Measurements from ENCODE around the gene AEBP2. TPM values are rescaled to one million over a fixed set of nuclear protein-coding genes. Genes with fewer than 3 reads are reported as not detected.

Gene AEBP2
- total RNA-seq, 2 donors from 2014 or later, result 28.3 to 79.6 TPM

DNA sequence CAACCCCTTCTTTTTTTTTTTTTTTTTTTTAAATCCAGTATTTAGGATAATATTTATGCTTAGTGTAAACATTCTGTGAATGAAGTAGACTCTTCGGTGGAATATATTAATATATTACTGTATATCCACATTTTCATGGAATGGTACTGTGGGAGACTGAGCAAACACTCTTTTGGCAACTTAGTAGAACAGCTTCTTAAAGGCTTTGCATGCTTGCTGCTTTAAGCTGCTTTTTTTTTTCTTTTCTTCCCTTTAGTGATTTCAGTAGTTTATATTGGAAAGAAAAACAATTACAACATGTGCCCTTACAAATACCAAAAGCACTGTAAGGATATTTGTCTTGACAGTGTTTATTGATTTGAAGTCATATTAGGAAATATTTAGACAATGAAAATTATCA lies 78.9 kb downstream of the AEBP2 start:
- Histone ChIP-seq H3K27ac (no peak overlapping the region), H3K27me3 (replicated peaks; ENCODE audit: insufficient read depth) (no peaks in the 10 kb centered on the region), H3K36me3 (no peaks in the 10 kb centered on the region), H3K9me3 (no peaks in the 10 kb centered on the region), H3K4me1 (ENCODE audit: control insufficient read depth in 1 of 2, low read depth in 2 of 2) (peaks cover 8 to 53% of the 10 kb centered on the region in 2 donors), H3K4me3 (no peak overlapping the region)
- TF ChIP-seq, protein P1, sequence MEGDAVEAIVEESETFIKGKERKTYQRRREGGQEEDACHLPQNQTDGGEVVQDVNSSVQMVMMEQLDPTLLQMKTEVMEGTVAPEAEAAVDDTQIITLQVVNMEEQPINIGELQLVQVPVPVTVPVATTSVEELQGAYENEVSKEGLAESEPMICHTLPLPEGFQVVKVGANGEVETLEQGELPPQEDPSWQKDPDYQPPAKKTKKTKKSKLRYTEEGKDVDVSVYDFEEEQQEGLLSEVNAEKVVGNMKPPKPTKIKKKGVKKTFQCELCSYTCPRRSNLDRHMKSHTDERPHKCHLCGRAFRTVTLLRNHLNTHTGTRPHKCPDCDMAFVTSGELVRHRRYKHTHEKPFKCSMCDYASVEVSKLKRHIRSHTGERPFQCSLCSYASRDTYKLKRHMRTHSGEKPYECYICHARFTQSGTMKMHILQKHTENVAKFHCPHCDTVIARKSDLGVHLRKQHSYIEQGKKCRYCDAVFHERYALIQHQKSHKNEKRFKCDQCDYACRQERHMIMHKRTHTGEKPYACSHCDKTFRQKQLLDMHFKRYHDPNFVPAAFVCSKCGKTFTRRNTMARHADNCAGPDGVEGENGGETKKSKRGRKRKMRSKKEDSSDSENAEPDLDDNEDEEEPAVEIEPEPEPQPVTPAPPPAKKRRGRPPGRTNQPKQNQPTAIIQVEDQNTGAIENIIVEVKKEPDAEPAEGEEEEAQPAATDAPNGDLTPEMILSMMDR (IDR thresholded peaks at IDR 0.05), result no peak
- ATAC-seq (ENCODE audit: insufficient number of reproducible peaks, low FRiP score, low read depth) (no peak), DNase-seq (ENCODE audit: low spot score) (no peak)

DNA sequence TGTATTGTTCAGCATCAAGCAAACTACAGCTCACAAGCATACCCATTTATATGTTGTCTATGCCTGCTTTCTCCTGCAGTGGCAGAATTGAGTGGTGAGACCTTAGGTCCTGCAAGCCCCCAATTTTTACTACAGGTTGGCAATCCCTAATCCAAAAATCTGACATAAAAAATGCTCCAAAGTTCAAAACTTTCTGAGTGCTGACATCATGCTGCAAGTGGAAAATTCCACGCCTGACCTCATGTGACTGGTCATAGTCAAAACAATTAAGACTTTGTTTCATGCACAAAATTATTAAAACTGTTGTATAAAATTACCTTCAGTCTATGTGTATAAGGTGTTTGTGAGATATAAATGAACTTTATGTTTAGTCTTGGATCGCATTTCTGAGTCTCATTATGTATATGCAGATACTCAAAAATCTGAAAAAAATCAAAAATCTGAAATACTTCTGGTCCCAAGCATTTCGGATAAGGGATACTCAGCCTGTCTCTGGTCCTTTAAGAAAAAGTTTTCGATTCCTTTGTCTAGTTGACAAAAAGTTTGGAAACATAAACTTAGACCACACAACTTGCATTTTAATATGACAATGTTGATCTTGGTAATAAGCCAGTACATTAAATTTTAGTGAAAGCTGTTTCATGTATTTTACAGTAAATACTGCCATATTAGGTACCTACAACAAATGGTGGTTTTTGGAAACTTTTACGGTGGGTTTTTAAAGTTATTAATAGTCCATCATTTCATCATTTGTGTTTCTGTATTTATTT lies 81.5 kb downstream of the AEBP2 start:
- TF ChIP-seq, protein P1 (IDR thresholded peaks at IDR 0.05), result no peak
- Histone ChIP-seq H3K27ac (peak overlapping the region in 1 of 2 donors; percentile 6), H3K4me3 (no peak overlapping the region), H3K27me3 (replicated peaks; ENCODE audit: insufficient read depth) (no peaks in the 10 kb centered on the region), H3K36me3 (no peaks in the 10 kb centered on the region), H3K9me3 (no peaks in the 10 kb centered on the region), H3K4me1 (ENCODE audit: control insufficient read depth in 1 of 2, low read depth in 2 of 2) (peaks cover 8 to 36% of the 10 kb centered on the region in 2 donors)
- ATAC-seq (ENCODE audit: insufficient number of reproducible peaks, low FRiP score, low read depth) (no peak), DNase-seq (ENCODE audit: low spot score) (no peak)

DNA sequence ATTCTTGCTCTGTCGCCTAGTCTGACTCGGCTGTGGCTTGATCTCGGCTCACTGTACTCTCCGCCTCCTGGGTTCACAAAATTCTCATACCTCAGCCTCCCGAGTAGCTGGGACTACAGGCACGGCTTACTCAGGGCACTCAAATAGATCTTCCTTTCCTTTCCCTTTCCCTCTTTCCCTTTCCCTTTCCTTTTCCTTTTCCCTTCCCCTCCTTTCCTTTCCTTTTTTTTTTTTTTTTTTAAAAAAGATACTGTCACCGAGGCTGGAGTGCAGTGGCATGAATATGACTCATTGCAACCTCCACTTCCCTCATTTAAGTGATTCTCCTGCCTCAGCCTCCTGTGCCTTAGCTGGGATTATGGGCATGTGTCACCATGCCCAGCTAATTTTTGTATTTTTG lies 86.0 kb downstream of the AEBP2 start:
- DNase-seq (ENCODE audit: low spot score) (no peak), ATAC-seq (ENCODE audit: insufficient number of reproducible peaks, low FRiP score, low read depth) (no peak)
- Histone ChIP-seq H3K27me3 (replicated peaks; ENCODE audit: insufficient read depth) (no peaks in the 10 kb centered on the region), H3K4me1 (ENCODE audit: control insufficient read depth in 1 of 2, low read depth in 2 of 2) (peaks cover 2 to 24% of the 10 kb centered on the region in 2 donors), H3K36me3 (no peaks in the 10 kb centered on the region), H3K4me3 (peak overlapping the region; percentile 30), H3K9me3 (no peaks in the 10 kb centered on the region), H3K27ac (no peak overlapping the region)
- TF ChIP-seq, protein P1 (IDR thresholded peaks at IDR 0.05), result no peak

DNA sequence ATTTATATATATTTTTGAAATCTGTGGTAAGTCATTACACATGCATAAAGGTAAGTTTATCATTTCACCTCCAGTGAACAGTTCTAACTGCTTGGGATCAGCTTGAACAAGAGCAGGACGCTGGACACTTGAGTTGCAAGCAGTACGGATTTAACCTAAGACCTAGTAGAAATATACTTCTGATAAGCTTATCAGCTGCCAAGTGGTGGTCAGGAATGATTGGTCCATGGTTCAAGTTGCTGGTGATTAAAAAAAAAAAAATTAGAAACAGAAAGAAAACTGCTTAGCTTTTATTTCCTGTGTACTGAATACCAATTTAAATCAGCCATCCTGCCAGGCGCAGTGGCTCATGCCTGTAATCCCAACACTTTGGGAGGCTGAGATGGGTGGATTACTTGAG lies 88.6 kb downstream of the AEBP2 start:
- DNase-seq (ENCODE audit: low spot score) (no peak), ATAC-seq (ENCODE audit: insufficient number of reproducible peaks, low FRiP score, low read depth) (no peak)
- Histone ChIP-seq H3K4me3 (no peak overlapping the region), H3K9me3 (no peaks in the 10 kb centered on the region), H3K27ac (no peak overlapping the region), H3K27me3 (replicated peaks; ENCODE audit: insufficient read depth) (no peaks in the 10 kb centered on the region), H3K4me1 (ENCODE audit: control insufficient read depth in 1 of 2, low read depth in 2 of 2) (peaks cover 9 to 25% of the 10 kb centered on the region in 2 donors), H3K36me3 (no peaks in the 10 kb centered on the region)
- TF ChIP-seq, protein P1 (IDR thresholded peaks at IDR 0.05), result no peak

DNA sequence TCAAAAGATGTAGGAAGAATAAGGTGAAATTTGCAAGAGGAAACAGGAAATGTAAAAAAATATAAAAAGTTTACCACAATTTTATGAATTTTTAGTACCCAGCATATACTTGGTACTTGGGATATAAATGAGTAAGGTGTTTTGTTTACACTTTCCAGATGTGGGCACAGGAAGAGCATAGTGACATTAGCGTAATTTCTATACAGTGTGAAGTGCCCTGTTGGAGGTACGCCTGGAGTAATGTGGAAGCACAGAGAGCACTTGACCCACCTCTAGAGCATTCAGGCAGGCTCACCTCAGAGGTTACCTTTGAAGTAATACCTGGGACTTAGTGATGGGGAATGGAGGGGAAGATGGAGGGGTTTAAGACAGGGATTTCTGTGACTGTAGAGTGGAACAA lies 89.5 kb downstream of the AEBP2 start:
- TF ChIP-seq, protein P1 (IDR thresholded peaks at IDR 0.05), result no peak
- Histone ChIP-seq H3K36me3 (no peaks in the 10 kb centered on the region), H3K4me1 (ENCODE audit: control insufficient read depth in 1 of 2, low read depth in 2 of 2) (peaks cover 9 to 25% of the 10 kb centered on the region in 2 donors), H3K9me3 (no peaks in the 10 kb centered on the region), H3K27ac (peak overlapping the region in 1 of 2 donors; percentile 31), H3K4me3 (no peak overlapping the region), H3K27me3 (replicated peaks; ENCODE audit: insufficient read depth) (no peaks in the 10 kb centered on the region)
- no peak for DNase-seq (ENCODE audit: low spot score)
- no peak for ATAC-seq (ENCODE audit: insufficient number of reproducible peaks, low FRiP score, low read depth)

Data from thoracic aorta (tissue), 2 donors.